Cardiac fibroblast (primary cell): ENCODE data around the gene EIF2AK3.
"Not testable (repeated sequence)": the region's sequence is repeated elsewhere in the genome, so short reads cannot be mapped to it uniquely, and the experiment has no call there.

Source experiments
- DNase-seq, 2 donors: peaks; one replicate each; pipeline versions ENCODE4 v3.0.0 to v3.0.0-alpha.2; 2010; ENCODE audit warnings: low read depth in 2 of 2
- H3K4me3 ChIP-seq, 2 donors: replicated peaks in 1 of 2; 1 replicate in 1 of 2; 2 replicates in 1 of 2; pipeline ENCODE4 v1.5.1; 2011; ENCODE audit warnings: low read depth in 2 of 2, low read length in 2 of 2, mild to moderate bottlenecking in 2 of 2, moderate library complexity in 1 of 2
- CTCF ChIP-seq: IDR thresholded peaks from one replicate; pipeline ENCODE4 v1.5.1; 2011; ENCODE audit warnings: low read depth, mild to moderate bottlenecking, low read length, inconsistent platforms

The EIF2AK3 gene

GRCh38 chr2:88626171-88627054 is 851 bp downstream of the EIF2AK3 start:
- DNase-seq = peak; percentile 31 to 32
- no peak for TF ChIP-seq CTCF
- peak overlapping the region; percentile 92 to 95 for H3K4me3 ChIP-seq

GRCh38 chr2:88624477-88624876 is 2.8 kb downstream of the EIF2AK3 start:
- DNase-seq = no peak
- TF ChIP-seq CTCF = no peak
- no peak overlapping the region for H3K4me3 ChIP-seq

GRCh38 chr2:88623831-88624465 is 3.3 kb downstream of the EIF2AK3 start:
- not testable (repeated sequence) for DNase-seq

GRCh38 chr2:88622307-88622706 is 5.0 kb downstream of the EIF2AK3 start:
- no peak for TF ChIP-seq CTCF
- no peak overlapping the region for H3K4me3 ChIP-seq
- no peak for DNase-seq

More at GRCh38 chr2:88623831-88624465, 3.3 kb downstream of the EIF2AK3 start:
- H3K4me3 ChIP-seq = not testable (repeated sequence)

- DNase-seq = no peak
- no peak for TF ChIP-seq CTCF
- H3K4me3 ChIP-seq = no peak overlapping the region
Observed at GRCh38 chr2:88621432-88621831, 5.8 kb downstream of the EIF2AK3 start.

GRCh38 chr2:88620015-88620414 is 7.2 kb downstream of the EIF2AK3 start:
- TF ChIP-seq CTCF = no peak
- DNase-seq = no peak
- H3K4me3 ChIP-seq = no peak overlapping the region

GRCh38 chr2:88615822-88616221 is 11.4 kb downstream of the EIF2AK3 start:
- no peak for TF ChIP-seq CTCF
- no peak for DNase-seq
- H3K4me3 ChIP-seq = no peak overlapping the region
